Spleen (tissue), 7 donors: ENCODE results near the gene ICE2.

Experiments
- POLR2AphosphoS5 ChIP-seq, 3 donors: sonication (generic); formaldehyde crosslinking; IDR thresholded peaks; one replicate each; pipeline ENCODE4 v1.5.1; 2017; ENCODE audit warnings: antibody characterized with exemption in 3 of 3
- TF ChIP-seq, protein P1 (sequence below), 11 experiments: fragments of 200-600 bp in 7 of 11; fragments of 450-650 bp in 4 of 11; sonication (generic) in 4 of 11; IDR thresholded peaks in 8 of 11; conservative IDR thresholded peaks in 3 of 11; 1 replicate in 7 of 11; 2 replicates in 4 of 11; pipeline versions ENCODE4 v1.4.0 to v1.8.0; 2016 to 2021; ENCODE audit warnings: antibody characterized with exemption in 11 of 11, inconsistent platforms in 4 of 11, mild to moderate bottlenecking in 1 of 11
- donor health status: DM: no; HTN: no; CAD: no; lungs with moderate emphysema.
- donor health status: DM: no; HTN: no; CAD: no.
- donor health status: DM: no; HTN: no; CAD: no.

DNA sequence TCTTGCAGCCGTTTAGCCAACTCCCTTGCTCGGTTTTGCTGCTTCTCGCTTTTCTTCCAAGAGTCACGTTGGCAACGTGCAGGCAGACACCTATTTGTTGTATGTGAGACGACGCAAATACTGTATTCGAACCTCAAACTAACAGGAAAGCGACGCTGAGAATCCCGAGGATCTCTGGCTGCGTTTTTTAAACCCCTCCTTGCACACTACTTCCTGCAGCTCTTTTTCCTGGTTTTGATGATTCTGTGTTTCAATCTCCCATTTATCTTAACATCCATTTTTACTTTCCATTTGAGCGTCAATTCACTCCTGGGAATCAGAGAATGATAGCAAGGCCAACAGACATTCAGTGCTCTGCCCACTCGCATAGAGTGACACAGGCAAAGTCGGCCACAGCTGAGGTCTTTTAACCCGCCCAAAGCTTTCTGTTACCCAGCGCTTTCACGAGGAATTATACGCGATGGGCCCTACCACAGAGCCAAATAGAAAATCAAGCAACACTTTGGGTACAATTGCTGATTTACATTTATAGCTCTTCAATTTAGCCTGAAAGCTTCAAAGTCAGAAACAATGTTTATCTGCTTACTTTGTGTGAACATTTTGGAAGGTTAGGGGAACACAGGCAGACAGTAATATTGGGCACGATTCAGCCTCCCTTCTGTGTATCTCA lies 79.6 kb downstream of the ICE2 start:
- TF ChIP-seq, protein P1, sequence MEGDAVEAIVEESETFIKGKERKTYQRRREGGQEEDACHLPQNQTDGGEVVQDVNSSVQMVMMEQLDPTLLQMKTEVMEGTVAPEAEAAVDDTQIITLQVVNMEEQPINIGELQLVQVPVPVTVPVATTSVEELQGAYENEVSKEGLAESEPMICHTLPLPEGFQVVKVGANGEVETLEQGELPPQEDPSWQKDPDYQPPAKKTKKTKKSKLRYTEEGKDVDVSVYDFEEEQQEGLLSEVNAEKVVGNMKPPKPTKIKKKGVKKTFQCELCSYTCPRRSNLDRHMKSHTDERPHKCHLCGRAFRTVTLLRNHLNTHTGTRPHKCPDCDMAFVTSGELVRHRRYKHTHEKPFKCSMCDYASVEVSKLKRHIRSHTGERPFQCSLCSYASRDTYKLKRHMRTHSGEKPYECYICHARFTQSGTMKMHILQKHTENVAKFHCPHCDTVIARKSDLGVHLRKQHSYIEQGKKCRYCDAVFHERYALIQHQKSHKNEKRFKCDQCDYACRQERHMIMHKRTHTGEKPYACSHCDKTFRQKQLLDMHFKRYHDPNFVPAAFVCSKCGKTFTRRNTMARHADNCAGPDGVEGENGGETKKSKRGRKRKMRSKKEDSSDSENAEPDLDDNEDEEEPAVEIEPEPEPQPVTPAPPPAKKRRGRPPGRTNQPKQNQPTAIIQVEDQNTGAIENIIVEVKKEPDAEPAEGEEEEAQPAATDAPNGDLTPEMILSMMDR (IDR thresholded peaks at IDR 0.05 in 8 of 11, conservative IDR thresholded peaks at IDR 0.05 in 3 of 11): no peak
- TF ChIP-seq POLR2AphosphoS5 (IDR thresholded peaks at IDR 0.05): no peak
